ENCODE measurements around the gene CDK19.

The CDK19 gene

DNA sequence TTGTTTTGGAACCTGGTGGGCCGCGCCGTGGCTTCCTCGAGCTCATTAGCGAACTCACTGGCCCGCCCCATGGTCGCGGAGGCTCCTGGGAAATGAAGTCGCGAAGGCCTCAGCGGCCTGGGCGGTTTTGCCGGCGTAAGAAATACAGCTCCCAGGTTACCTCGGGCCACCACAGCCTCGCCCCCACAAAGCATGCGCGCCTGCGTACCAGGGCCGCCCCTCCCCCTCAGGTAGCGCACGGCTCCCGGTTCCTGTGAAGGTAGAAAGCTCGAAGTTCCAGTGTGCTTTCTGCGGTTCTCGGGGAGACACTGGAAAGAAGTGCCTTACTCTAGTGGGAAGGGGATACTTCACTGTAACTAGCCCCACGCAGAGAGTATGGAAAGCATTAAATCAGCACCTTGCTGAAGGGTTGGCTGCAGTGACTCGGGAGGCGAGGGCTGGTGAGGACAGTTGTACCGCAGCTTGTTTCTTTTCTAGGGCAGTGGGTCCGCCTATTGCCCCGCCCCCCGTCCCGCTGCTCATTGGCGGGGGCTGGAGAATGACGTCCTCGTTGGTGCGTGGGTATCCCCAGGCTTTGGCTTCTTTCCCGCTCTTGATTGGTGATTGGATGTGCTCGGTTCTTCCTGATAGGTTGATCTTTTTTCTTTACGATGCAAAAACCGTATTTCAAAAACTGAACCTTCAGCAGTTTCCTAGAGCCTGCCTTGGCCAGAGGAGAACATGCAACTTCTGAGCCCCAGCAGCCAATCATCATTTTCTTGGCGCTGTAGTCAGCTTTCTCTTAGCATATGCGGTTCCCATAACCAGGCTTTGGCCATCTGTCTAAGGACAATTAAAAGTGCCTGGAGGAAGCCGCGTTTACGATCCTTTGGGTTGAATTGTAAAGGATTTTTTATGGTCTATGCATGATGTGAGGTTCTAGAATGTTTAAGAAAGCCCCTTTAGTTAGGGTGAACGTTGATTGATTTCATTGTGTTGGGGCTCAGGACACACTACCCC lies at the start of gene CDK19:
Gene CDK19, minus strand, starts transcription at position 59 of the 999 bp plus-strand sequence. CDS start 333 bp downstream, outside the sequence.
- in situ Hi-C loops (cut with MboI; ENCODE audit: low sequenced_read_pairs, unreplicated experiment), result no loop called here
- peak; percentile 93 for DNase-seq (ENCODE audit: low spot score)
- TF ChIP-seq, protein P1, sequence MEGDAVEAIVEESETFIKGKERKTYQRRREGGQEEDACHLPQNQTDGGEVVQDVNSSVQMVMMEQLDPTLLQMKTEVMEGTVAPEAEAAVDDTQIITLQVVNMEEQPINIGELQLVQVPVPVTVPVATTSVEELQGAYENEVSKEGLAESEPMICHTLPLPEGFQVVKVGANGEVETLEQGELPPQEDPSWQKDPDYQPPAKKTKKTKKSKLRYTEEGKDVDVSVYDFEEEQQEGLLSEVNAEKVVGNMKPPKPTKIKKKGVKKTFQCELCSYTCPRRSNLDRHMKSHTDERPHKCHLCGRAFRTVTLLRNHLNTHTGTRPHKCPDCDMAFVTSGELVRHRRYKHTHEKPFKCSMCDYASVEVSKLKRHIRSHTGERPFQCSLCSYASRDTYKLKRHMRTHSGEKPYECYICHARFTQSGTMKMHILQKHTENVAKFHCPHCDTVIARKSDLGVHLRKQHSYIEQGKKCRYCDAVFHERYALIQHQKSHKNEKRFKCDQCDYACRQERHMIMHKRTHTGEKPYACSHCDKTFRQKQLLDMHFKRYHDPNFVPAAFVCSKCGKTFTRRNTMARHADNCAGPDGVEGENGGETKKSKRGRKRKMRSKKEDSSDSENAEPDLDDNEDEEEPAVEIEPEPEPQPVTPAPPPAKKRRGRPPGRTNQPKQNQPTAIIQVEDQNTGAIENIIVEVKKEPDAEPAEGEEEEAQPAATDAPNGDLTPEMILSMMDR (IDR thresholded peaks at IDR 0.05; ENCODE audit: borderline replicate concordance, control extremely low read depth, extremely low read depth, insufficient read depth, missing control alignments), result no peak

DNA sequence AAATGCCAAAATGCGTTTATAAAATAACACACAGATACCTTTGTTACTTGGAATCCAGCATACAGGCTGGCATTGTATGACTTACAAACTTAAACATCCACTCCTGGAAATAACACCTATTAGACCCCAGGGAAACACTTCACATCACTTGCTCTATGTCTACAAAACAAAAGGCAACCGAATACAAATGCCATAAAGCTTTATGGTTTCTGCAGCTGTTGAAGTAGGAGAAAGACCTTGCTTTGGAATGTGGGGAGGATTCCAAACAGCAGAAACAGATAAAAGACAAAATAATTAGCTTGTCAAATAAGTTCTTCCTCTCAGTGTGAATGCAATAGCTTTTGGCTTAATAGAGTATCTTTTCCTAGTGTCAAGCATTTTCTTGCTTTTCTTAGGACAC lies 49.6 kb upstream of the CDK19 start:
- no peak for DNase-seq (ENCODE audit: low spot score)
- in situ Hi-C loops (cut with MboI; ENCODE audit: low sequenced_read_pairs, unreplicated experiment), result no loop called here
- TF ChIP-seq, protein P1 (IDR thresholded peaks at IDR 0.05; ENCODE audit: borderline replicate concordance, control extremely low read depth, extremely low read depth, insufficient read depth, missing control alignments), result no peak

DNA sequence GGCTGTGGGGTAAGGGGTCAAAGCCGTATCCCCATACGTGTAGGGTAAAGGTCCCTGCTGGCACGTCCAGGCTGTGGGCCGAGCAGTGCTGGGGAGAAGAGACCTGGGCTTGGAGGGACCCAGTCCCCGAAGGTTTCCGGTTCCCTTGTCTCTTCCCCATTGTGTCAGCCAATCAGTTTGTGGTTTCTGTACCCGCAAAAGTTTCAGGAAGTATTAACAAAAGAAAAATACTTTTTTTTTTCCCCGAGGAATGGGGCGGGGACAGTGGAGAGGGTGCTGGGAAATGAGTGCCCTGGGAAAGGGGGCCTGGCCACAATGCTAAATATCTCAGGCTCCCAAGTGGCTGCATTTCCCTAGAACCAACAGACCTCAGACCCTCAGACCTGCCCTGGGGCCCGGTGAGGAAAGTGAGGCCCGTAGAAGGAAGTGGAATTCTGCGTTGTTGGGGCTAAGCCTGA lies 44.1 kb upstream of the CDK19 start:
- peak; percentile 62 for DNase-seq (ENCODE audit: low spot score)
- TF ChIP-seq, protein P1 (IDR thresholded peaks at IDR 0.05; ENCODE audit: borderline replicate concordance, control extremely low read depth, extremely low read depth, insufficient read depth, missing control alignments), result no peak
- in situ Hi-C loops (cut with MboI; ENCODE audit: low sequenced_read_pairs, unreplicated experiment), result no loop called here

DNA sequence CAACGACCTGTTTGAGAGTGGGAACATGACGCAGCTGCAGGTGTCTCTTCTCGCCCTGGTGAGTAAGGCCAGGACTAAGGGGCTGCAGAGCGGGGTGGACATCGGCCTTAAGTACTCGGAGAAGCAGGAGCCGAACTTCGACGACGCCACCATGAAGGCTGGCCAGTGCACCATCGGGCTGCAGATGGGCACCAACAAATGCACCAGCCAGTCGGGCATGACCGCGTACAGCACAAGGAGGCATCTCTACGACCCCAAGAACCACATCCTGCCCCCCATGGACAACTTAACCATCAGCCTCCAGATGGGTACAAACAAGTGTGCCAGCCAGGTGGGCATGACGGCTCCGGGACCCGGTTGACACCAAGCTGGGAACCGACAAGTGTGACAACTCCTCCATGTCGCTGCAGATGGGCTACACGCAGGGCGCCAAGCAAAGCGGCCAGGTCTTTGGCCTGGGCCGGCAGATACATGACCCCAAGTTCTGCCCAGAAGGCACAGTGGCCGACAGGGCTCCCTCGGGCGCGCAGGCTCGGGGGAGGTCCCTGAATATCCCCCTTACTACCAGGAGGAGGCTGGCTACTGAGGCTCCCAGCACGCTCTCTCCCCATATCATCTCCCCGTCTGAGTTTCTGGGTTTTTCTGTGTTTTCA lies 43.4 kb upstream of the CDK19 start:
- TF ChIP-seq, protein P1 (IDR thresholded peaks at IDR 0.05; ENCODE audit: borderline replicate concordance, control extremely low read depth, extremely low read depth, insufficient read depth, missing control alignments), result no peak
- no peak for DNase-seq (ENCODE audit: low spot score)
- in situ Hi-C loops (cut with MboI; ENCODE audit: low sequenced_read_pairs, unreplicated experiment), result no loop called here

DNA sequence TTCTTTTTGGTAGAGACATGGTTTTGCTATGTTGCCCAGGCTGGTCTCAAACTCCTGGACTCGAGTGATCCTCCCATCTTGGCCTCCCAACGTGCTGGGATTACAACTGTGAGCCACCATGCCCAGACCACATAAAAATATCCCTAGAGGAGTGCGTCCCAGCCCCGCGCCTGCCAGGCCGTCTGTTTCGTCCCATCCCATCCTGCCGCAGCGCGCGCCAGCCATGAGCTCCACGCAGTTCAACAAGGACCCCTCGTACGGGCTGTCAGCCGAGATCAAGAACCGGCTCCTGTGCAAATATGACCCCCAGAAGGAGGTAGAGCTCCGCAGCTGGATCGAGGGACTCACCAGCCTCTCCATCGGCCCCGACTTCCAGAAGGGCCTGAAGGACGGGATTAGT lies 42.7 kb upstream of the CDK19 start:
- TF ChIP-seq, protein P1 (IDR thresholded peaks at IDR 0.05; ENCODE audit: borderline replicate concordance, control extremely low read depth, extremely low read depth, insufficient read depth, missing control alignments), result no peak
- no peak for DNase-seq (ENCODE audit: low spot score)
- in situ Hi-C loops (cut with MboI; ENCODE audit: low sequenced_read_pairs, unreplicated experiment), result no loop called here

DNA sequence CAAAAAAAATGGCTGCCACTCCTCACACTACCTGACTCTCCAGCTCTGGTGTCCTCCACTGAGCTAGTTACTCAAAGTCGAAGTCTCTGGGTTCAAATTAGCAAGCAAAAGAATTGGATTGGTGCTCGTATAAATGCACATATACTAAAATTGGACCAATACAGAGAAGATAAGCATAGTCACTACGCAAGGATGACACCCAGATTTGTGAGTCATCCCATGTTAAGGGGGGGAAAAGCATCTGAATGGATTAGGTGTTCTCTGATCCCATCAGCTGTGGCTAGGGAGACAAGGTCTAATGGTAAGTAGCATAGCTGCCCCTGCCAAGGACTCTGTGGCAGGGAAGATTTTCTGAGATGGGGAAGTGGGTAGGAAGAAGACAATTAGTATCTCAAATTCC lies 41.0 kb upstream of the CDK19 start:
- TF ChIP-seq, protein P1 (IDR thresholded peaks at IDR 0.05; ENCODE audit: borderline replicate concordance, control extremely low read depth, extremely low read depth, insufficient read depth, missing control alignments), result no peak
- no peak for DNase-seq (ENCODE audit: low spot score)

More for the DNA sequence above, 41.0 kb upstream of the CDK19 start:
- in situ Hi-C loops (cut with MboI; ENCODE audit: low sequenced_read_pairs, unreplicated experiment), result no loop called here

All from GM13976 (cell line).